ELR (cell line): Measurements from ENCODE around the gene POLA2.

Experiments used
- DNase-seq: peaks from one replicate; pipeline ENCODE4 v3.0.0-alpha.2; 2015; ENCODE audit warnings: low read depth

Gene POLA2

GRCh38 chr11:65287601-65288000 lies 25.8 kb downstream of the POLA2 start:
- no peak for DNase-seq

- no peak for DNase-seq
These were observed 27.2 kb downstream of the POLA2 start for GRCh38 chr11:65288706-65289536.

GRCh38 chr11:65290448-65291165 lies 28.8 kb downstream of the POLA2 start:
- DNase-seq = peak; percentile 93

- peak; percentile 85 for DNase-seq
These were observed 29.9 kb downstream of the POLA2 start for GRCh38 chr11:65291613-65292012.

GRCh38 chr11:65292890-65293289 lies 31.1 kb downstream of the POLA2 start:
- DNase-seq = no peak

GRCh38 chr11:65293909-65294381 lies 32.2 kb downstream of the POLA2 start:
- no peak for DNase-seq

GRCh38 chr11:65295001-65295400 lies 33.2 kb downstream of the POLA2 start:
- no peak for DNase-seq

- DNase-seq = no peak
These were observed 34.0 kb downstream of the POLA2 start for GRCh38 chr11:65295571-65296341.

GRCh38 chr11:65297026-65297672 lies 35.4 kb downstream of the POLA2 start:
- no peak for DNase-seq

GRCh38 chr11:65298131-65298535 lies 36.4 kb downstream of the POLA2 start:
- no peak for DNase-seq

- DNase-seq = no peak
These were observed 37.0 kb downstream of the POLA2 start for GRCh38 chr11:65298655-65299179.

- no peak for DNase-seq
These were observed 39.0 kb downstream of the POLA2 start for GRCh38 chr11:65300621-65301275.

GRCh38 chr11:65301491-65302329 lies 39.9 kb downstream of the POLA2 start:
- no peak for DNase-seq

GRCh38 chr11:65303555-65303954 lies 41.8 kb downstream of the POLA2 start:
- no peak for DNase-seq

GRCh38 chr11:65304110-65304509 lies 42.3 kb downstream of the POLA2 start:
- no peak for DNase-seq

GRCh38 chr11:65304613-65305012 lies 42.9 kb downstream of the POLA2 start:
- DNase-seq = no peak

GRCh38 chr11:65305501-65306268 lies 43.9 kb downstream of the POLA2 start:
- peak; percentile 46 for DNase-seq

GRCh38 chr11:65307298-65308229 lies 45.8 kb downstream of the POLA2 start:
- peak; percentile 51 for DNase-seq
